Pancreas (tissue), 10 donors: Measurements from ENCODE around the gene LTC4S. TPM values are rescaled to one million over a fixed set of nuclear protein-coding genes. Genes with fewer than 3 reads are reported as not detected.

ENCODE experiments used
- ATAC-seq, 4 donors: fragments of 200-7000 bp; cut with Tn5 transposase; one replicate each; pipeline versions ENCODE4 v1.8.0 to v1.9.1; 2020; ENCODE audit warnings: mild to moderate bottlenecking in 4 of 4, moderate library complexity in 4 of 4
- DNase-seq, 6 donors: peaks; one replicate each; pipeline ENCODE4 v3.0.0-alpha.2; 2020
- FAIRE-seq: peaks from 2 replicates; lab custom pipeline; 2012; peaks lifted over from hg19 to GRCh38; lab: Jason Lieb, UNC
- H3K27ac ChIP-seq, 4 donors: fragments of 200-600 bp; sonication (generic); 1 replicate in 3 of 4; 2 replicates in 1 of 4; pipeline versions ENCODE4 v1.5.0 to v1.8.0; 2020
- H3K27me3 ChIP-seq, 4 donors: fragments of 200-600 bp; one replicate each; pipeline ENCODE4 v1.8.0; 2021
- H3K36me3 ChIP-seq, 3 donors: fragments of 200-600 bp; sonication (generic) in 1 of 3; one replicate each; pipeline versions ENCODE4 v1.5.0 to v1.8.0; 2020 to 2021
- H3K4me1 ChIP-seq, 3 donors: fragments of 200-600 bp; one replicate each; pipeline ENCODE4 v1.8.0; 2021
- H3K4me3 ChIP-seq, 4 donors: fragments of 200-600 bp; sonication (generic) in 2 of 4; one replicate each; pipeline versions ENCODE4 v1.5.0 to v1.8.0; 2020 to 2021
- H3K9me3 ChIP-seq, 4 donors: fragments of 200-600 bp; one replicate each; pipeline ENCODE4 v1.8.0; 2021
- WGBS, 2 donors: extraction: QIAGEN DNeasy Blood & Tissue Kit; methylation state at CpG; one replicate each; pipeline ENCODE4 v1.1.7; 2013; 5-methylcytosine and 5-hydroxymethylcytosine counted together
- intact Hi-C, 3 donors: fragments of 100-400 bp; cut with DNase I; formaldehyde crosslinking; loops; one replicate each; pipeline versions ENCODE4 v1.11.1 to v1.14.2; 2022
- polyA plus RNA-seq, 2 donors: library from polyadenylated mRNA; stranded (reverse); fragments of 200-250 nt; gene quantifications; one replicate each; pipeline ENCODE4 v1.2.3, GENCODE V29; 2013
- total RNA-seq, 6 donors: library from RNA; stranded (reverse); fragmentation: NEBNext Ultra II Directional in 4 of 6; extraction: Animal tissue kit (Norgen Biotek cat#: 25700) in 4 of 6; gene quantifications; one replicate each; pipeline versions ENCODE4 v1.2.1 to v1.2.4, GENCODE V29; 2021 to 2023
- TF ChIP-seq, protein P1 (sequence below), 4 donors: fragments of 200-600 bp; sonication (generic) in 3 of 4; IDR thresholded peaks; one replicate each; pipeline versions ENCODE4 v1.5.0 to v1.8.0; 2021; ENCODE audit warnings: antibody characterized with exemption in 4 of 4
- donor health status: healthy with polysubstance abuse.
- donor health status: DM: no; HTN: no; CAD: no; lungs with moderate emphysema.
- donor health status: DM: no; HTN: no; CAD: no.
- donor health status: control.
- donor health status: control.
- donor health status: Bipolar disorder and iron deficiency.
- donor health status: DM: yes; HTN: yes; CAD: no.
- donor health status: DM: no; HTN: no; CAD: no.
- donor health status: DM: no; HTN: no; CAD: no.
- donor health status: DM: yes; HTN: yes; CAD: no.

Gene LTC4S
- total and polyA plus RNA-seq, 8 donors: 1.1 to 10.9 (median 4.8) TPM

- DNase-seq (peak in 3 of 6 donors; percentile 8 to 63 (median 24)), FAIRE-seq (no peak), ATAC-seq (no peak)
- Histone ChIP-seq H3K4me3 (no peak overlapping the region), H3K9me3 (no peaks in the 10 kb centered on the region), H3K27ac (no peak overlapping the region), H3K4me1 (peaks cover 0 to 22% (median 0%) of the 10 kb centered on the region in 3 donors), H3K27me3 (no peaks in the 10 kb centered on the region), H3K36me3 (peaks cover 0 to 28% (median 8%) of the 10 kb centered on the region in 3 donors)
- intact Hi-C loops: loop anchor here in 2 of 3 donors (5.0 to 10.0 kb wide), 2 partner anchors 100 to 112 kb away; no protein-coding TSS in a partner anchor
- TF ChIP-seq, protein P1, sequence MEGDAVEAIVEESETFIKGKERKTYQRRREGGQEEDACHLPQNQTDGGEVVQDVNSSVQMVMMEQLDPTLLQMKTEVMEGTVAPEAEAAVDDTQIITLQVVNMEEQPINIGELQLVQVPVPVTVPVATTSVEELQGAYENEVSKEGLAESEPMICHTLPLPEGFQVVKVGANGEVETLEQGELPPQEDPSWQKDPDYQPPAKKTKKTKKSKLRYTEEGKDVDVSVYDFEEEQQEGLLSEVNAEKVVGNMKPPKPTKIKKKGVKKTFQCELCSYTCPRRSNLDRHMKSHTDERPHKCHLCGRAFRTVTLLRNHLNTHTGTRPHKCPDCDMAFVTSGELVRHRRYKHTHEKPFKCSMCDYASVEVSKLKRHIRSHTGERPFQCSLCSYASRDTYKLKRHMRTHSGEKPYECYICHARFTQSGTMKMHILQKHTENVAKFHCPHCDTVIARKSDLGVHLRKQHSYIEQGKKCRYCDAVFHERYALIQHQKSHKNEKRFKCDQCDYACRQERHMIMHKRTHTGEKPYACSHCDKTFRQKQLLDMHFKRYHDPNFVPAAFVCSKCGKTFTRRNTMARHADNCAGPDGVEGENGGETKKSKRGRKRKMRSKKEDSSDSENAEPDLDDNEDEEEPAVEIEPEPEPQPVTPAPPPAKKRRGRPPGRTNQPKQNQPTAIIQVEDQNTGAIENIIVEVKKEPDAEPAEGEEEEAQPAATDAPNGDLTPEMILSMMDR (IDR thresholded peaks at IDR 0.05): no peak
- 67 to 69% methylated on average over 19 of the region's 19 CpGs for WGBS, 2 donors
Observed at GRCh38 chr5:179802207-179802883, 8.6 kb downstream of the LTC4S start.

DNA sequence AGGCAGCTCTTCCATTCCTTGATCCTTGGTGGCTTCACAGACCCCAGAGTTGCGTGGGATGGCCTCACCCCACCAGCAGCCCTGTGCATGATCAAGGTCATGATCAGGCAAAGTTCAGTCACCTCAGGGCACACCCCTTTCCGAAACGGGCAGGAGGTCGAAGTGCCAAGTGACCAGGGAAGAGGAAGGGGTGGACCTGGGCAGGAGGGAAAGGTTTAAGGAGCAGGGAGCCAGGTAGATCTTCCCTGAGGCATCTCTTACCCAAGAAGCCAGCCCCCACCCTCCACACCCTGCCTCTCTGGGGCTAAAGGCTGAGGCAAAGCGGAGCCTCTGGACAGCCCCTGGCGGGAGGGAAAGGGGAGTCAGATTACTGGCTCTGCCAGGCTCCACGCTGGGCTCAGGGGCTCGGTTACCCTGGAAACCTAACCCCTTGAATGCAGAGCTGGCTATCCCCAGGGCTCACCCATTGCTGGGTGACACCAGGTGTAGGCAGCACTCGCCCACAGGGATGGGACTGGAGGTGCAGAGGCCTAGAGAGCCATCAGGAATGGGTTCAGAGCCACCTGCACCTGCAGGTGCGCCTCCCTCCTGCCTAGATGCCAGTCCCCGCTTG, 9.3 kb downstream of the LTC4S start:
- H3K9me3 ChIP-seq: no peaks in the 10 kb centered on the region
- TF ChIP-seq, protein P1 (IDR thresholded peaks at IDR 0.05): no peak
- WGBS, 2 donors: 71 to 78% methylated on average over 11 of the region's 11 CpGs
- DNase-seq (peak in 1 of 6 donors; percentile 72), FAIRE-seq (no peak), ATAC-seq (no peak)
- peaks cover 0 to 21% (median 8%) of the 10 kb centered on the region in 3 donors for H3K36me3 ChIP-seq
- no peaks in the 10 kb centered on the region for H3K27me3 ChIP-seq
- H3K4me3 ChIP-seq: no peak overlapping the region
- intact Hi-C loops: loop anchor here in 2 of 3 donors (5.0 to 10.0 kb wide), 2 partner anchors 99 to 112 kb away; no protein-coding TSS in a partner anchor
- H3K27ac ChIP-seq: no peak overlapping the region
- H3K4me1 ChIP-seq: peaks cover 0 to 22% (median 0%) of the 10 kb centered on the region in 3 donors

GRCh38 chr5:179803651-179804554, 10.1 kb downstream of the LTC4S start:
- ATAC-seq (no peak), FAIRE-seq (no peak), DNase-seq (peak in 4 of 6 donors; percentile 10 to 58 (median 20))
- Histone ChIP-seq H3K27ac (peak overlapping the region in 3 of 4 donors; percentile 82 to 94 (median 93)), H3K4me1 (peaks cover 0 to 22% (median 0%) of the 10 kb centered on the region in 3 donors), H3K9me3 (no peaks in the 10 kb centered on the region), H3K4me3 (no peak overlapping the region), H3K27me3 (no peaks in the 10 kb centered on the region), H3K36me3 (peaks cover 0 to 13% (median 3%) of the 10 kb centered on the region in 3 donors)
- WGBS, 2 donors: 61 to 73% methylated on average over 15 to 18 of the region's 18 CpGs
- intact Hi-C loops: loop anchor here in 2 of 3 donors (5.0 to 10.0 kb wide), 2 partner anchors 98 to 111 kb away; no protein-coding TSS in a partner anchor
- TF ChIP-seq, protein P1 (IDR thresholded peaks at IDR 0.05): no peak

- Histone ChIP-seq H3K4me3 (peak overlapping the region in 1 of 4 donors; percentile 89), H3K27ac (peak overlapping the region in 3 of 4 donors; percentile 82 to 94 (median 93)), H3K27me3 (no peaks in the 10 kb centered on the region), H3K9me3 (no peaks in the 10 kb centered on the region), H3K4me1 (peaks cover 0 to 22% (median 0%) of the 10 kb centered on the region in 3 donors), H3K36me3 (peaks cover 0 to 8% (median 0%) of the 10 kb centered on the region in 3 donors)
- 79 to 90% methylated on average over 8 of the region's 8 CpGs for WGBS, 2 donors
- FAIRE-seq (no peak), DNase-seq (no peak), ATAC-seq (no peak)
- TF ChIP-seq, protein P1 (IDR thresholded peaks at IDR 0.05): no peak
- intact Hi-C loops: loop anchor here in 2 of 3 donors (5.0 to 10.0 kb wide), 2 partner anchors 98 to 110 kb away; no protein-coding TSS in a partner anchor
Observed at GRCh38 chr5:179804555-179804947, 10.8 kb downstream of the LTC4S start.
